HG02642 (cell line): ENCODE results near the gene SLC7A4.
"Not testable (repeated sequence)": the region's sequence is repeated elsewhere in the genome, so short reads cannot be mapped to it uniquely, and the experiment has no call there.

Experiments used
- ATAC-seq: cut with Tn5 transposase; IDR thresholded peaks from one replicate; pipeline ENCODE4 v1.9.1; 2021; ENCODE audit warnings: mild to moderate bottlenecking; ENCODE audit not compliant: unreplicated experiment, poor library complexity

The SLC7A4 gene, protein sequence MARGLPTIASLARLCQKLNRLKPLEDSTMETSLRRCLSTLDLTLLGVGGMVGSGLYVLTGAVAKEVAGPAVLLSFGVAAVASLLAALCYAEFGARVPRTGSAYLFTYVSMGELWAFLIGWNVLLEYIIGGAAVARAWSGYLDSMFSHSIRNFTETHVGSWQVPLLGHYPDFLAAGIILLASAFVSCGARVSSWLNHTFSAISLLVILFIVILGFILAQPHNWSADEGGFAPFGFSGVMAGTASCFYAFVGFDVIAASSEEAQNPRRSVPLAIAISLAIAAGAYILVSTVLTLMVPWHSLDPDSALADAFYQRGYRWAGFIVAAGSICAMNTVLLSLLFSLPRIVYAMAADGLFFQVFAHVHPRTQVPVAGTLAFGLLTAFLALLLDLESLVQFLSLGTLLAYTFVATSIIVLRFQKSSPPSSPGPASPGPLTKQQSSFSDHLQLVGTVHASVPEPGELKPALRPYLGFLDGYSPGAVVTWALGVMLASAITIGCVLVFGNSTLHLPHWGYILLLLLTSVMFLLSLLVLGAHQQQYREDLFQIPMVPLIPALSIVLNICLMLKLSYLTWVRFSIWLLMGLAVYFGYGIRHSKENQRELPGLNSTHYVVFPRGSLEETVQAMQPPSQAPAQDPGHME

DNA sequence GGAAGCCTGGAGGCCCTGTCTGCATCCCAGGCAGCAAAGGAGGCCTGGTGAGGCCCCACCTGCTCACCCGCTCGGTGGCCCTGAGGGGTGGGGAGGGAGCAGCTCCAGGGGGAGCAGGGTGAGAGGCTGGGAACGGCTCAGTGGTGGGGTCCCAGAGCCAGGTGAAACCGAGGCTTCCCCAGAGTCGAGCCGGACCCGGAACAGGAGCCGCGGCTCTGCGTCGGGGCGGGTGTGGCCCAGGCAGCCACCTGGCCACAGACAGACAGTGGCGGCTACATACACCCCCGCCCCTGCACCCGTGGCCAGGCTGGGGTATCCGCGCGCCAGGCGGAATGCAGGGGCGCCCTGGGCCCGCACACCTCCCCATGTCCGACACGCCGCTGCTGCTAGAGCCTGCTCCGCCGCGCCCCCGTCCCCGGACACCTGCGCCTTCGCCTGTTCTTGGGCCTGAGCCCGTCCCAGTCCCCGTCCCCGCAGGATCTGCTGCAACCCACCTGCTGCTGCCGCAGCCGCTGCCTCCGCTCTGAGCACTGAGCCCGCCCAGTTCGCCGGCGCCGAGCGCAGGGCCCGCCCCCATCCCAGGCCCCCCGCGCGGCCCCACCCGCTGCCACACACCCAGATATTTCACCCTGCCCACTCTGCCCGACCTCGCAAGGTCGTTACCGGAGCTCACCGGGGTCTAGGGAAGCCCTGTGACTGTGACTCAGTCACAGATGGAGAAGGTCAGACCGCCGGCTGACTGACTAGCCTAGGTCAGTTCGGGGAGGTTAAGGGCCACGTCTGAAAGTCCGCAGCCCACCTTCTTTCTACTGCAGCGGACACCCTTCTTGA lies at the start of gene SLC7A4:
Gene SLC7A4 (minus strand): TSS at position 525 of the 831 bp plus-strand sequence. CDS start 749 bp downstream, outside the sequence.
- no peak for ATAC-seq

DNA sequence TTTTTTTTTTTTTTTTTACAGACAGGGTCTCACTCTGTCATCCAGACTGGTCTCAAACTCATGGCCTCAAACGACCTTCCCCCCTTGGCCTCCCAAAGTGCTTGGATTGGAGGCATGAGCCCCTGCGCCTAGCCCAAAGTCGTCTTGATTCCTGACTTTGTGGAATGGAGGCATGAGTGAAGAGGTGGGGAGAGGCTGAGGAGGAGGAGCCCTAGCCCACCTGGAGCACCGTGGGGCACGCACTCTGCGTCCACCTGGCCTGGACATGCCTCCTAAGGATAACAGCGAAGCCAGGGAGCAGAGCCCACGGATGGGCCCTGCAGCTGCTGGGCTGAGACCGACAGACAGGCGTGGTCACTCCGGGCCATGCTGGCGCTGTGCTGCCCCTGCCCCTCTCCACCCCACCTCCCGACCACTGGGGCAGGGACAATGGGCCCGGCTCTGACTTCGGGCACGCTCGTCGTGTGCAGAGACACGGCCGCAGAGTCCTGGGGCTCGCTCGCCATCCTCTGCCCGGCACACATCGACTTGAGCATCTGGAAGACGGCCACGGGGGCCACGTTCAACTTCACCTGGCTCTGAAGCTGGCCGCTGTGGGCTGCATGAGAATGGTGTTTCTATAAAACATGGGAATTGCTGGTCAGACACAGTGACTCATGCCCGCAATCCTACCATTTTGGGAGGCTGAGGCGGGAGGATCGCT lies 48.2 kb upstream of the SLC7A4 start:
- no peak for ATAC-seq

DNA sequence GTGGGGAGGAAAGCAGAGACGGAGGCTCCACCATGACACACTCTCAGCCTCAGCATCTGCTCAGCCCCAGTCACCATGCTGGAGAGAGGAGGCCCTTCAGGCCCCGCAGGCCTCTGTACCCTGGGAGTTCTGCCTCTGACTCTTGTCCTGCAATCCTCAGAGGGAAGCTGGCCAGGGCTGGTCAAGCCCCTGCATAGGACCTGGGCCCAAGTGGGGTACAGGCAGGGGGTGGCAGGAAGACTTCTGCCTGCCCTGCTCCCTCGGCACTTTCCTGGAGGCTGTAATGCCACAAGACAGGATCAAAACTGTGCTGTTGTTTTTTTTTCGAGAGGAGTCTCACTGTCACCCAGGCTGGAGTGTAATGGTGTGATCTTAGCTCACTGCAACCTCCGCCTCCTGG lies 47.1 kb upstream of the SLC7A4 start:
- ATAC-seq, result no peak

DNA sequence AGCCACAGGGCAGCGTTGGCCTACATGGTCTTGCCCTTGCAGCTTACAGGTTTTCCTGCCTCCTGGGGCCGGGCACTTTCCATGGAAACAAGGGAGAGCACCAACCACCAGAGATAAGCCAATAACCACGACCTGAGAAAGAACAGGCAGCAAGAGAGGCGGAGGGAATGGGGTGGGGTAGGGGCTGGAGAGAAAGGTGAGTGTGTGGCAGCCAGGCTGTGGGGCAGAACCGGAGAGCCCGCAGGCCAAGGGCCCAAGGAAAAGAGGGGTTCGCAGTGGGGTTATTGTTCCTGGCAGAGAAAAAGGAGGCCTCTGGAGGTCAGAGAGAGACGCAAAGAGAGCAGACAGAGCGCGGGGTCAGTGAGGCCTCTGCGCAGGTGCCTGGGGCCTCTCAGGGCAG lies 46.6 kb upstream of the SLC7A4 start:
- ATAC-seq, result no peak

DNA sequence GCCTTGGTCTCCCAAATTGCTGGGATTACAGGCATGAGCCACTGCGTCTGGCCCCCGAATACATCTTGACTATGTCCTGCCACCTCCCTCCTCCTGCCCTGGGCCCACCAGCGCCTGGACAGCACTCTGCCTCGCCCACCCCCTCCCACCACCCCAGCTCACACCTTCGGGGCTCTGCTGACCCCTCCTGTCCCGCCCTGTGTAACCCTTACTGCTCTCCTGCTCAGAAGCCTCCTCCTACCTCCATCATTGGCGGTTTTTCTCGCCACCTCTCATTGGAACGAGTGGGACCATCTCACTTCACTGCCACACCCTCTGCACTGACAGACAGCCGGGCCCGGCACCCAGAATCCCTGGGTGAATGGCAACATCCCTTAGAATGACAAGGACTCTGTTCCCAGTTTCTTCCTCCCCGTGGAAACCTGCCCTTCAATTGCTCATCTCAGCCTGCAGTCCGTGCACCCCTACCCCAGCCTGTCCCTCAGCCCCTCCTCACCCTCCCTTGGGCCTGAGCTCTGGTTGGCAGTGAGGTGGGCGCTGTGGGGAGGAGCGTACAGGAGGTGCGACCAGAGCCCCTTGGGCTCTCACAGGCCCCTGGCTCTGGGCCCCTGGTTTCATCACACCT lies 45.6 kb upstream of the SLC7A4 start:
- ATAC-seq, result no peak

DNA sequence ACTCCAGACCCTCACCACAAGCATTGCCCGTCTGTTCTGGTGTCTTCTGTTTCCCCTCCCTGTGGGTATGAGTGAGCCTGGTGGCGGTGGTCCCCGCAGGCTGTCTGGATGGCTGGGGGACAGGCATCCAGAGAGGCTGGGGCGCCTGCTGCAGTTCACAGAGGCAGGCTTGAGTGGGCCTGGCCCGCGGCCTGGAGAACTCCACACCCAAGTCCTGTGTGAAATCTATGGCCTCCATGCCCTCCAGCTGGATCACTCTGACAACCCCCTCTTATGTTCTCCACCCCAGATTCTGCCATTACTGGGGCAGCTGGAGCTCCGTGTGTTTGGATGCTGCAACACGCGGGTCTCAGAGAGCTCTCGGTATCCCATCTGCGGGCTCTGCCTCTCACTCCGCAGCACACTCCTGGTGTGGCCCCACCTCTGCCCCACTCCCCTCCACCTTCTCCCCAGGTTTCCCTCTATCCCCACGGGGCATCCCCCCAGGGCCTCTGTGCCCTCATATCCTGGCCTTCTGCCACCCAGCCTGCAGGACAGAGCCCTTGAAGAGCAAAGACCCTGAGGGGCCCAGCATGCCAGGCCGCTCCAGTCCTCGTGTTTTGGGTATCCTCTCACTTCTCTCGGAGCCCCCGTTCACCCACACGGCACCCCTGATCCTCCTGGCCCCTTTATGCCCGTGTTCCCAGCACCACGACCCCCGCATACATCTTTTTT lies 44.7 kb upstream of the SLC7A4 start:
- ATAC-seq, result no peak

DNA sequence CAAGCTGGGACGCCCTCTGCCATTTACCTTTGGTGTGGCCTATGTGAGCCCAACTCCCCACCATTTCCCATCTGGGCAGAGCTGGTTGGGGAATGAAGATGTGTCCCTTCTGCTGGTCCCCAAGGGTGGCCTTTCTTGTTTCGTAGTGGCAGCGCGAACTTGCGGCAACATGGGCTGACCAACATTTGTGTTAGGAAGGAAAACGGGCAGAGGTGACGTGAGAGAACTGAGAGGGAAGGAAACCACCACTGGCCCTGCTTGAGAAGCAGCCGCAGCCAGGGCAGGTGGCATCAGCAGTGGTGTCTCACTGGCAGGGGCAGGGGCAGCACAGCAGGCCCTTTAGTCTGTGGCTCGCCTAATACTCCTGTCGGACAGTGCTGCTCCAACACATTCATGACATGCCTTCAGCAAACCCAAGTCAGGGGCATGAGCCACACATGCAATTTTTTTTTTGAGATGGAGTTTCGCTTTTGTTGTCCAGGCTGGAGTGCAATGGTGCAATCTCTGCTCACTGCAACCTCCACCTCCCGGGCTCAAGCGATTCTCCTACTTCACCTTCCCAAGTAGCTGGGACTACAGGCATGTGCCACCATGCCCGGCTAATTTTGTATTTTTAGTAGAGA lies 43.3 kb upstream of the SLC7A4 start:
- no peak for ATAC-seq

DNA sequence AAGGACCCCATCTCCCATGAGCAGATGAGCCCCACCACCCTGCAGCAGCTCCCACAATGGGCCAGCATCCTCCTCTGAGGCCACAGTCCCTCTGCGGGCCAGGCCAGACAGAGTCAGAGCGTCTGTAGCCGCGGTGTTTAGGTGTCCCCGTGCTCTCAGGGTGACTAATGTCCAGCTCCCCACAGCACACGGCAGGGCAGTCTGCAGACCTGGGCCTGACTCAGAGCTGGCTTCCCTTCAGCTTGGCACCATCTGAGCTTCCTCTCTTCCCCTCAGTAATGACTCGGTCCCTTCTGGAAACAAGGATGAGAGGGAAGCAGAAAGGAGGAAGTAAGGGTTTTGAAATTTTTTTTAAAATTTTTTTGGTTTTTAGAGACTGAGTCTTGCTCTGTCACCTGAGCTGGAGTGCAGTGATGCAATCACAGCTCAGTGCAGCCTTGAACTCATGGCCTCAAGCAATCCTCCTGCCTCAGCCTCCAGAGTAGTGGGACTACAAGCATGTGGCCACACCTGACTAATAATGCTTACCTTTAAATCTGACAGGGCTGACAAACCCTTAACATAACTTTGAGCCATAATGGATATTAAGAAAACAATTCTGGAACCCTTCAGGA lies 41.8 kb upstream of the SLC7A4 start:
- ATAC-seq, result no peak

DNA sequence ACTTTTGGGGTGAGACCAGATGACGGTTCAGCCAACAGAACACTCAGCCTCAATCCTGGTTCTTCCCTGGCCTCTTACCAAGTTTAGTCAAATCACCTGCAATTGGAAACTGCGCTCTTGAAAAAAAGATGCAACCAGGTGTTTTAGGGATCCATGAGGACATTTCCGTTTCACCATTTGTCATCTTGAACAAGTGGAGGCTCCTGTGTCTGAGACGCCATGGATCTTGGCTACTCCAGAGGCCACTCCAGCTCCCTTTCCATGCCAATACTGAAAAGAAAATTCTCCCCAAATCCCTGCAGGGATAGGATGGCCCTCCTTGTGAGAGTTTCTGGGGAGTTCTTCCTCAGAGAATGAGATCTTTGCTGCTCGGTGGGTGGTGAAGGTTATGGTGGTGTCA lies 41.1 kb upstream of the SLC7A4 start:
- no peak for ATAC-seq

DNA sequence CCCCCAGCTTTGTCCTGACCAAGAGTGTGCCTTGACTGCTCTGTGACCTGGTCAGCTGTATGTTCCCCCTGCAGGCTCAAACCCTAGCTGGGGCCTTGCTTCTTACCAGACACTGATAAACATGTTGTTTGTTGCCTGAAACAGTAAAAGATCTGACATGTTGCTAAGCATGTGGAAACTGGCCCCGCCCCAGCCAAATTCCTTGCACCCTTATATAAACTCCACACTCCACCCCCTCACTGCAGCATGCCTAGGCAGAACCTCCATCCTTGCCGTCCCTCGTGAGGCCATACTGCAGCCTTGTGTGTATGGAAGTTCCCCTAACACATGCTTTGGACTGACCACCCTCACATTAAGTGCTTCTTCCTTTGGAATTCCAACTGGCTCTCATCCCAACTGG lies 40.7 kb upstream of the SLC7A4 start:
- ATAC-seq, result no peak

DNA sequence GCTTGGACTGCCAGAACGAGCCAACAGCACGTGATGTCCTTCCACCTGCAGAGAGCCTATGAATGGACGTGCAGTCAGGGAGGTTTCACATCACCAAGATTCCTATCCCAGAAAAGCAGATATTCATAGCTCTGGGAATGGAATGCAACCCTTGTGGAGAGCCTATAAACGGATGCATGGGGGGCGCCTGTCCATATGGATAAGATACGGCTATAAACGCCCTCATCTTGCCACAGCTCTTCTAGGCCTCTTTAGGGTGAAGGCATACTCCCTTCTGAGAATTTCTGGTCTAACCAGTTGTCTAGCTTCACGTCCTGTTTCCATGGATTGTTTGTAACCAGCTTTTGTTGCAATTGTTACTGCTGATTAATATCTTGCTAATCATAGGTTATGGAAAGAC lies 39.4 kb upstream of the SLC7A4 start:
- not testable (repeated sequence) for ATAC-seq

DNA sequence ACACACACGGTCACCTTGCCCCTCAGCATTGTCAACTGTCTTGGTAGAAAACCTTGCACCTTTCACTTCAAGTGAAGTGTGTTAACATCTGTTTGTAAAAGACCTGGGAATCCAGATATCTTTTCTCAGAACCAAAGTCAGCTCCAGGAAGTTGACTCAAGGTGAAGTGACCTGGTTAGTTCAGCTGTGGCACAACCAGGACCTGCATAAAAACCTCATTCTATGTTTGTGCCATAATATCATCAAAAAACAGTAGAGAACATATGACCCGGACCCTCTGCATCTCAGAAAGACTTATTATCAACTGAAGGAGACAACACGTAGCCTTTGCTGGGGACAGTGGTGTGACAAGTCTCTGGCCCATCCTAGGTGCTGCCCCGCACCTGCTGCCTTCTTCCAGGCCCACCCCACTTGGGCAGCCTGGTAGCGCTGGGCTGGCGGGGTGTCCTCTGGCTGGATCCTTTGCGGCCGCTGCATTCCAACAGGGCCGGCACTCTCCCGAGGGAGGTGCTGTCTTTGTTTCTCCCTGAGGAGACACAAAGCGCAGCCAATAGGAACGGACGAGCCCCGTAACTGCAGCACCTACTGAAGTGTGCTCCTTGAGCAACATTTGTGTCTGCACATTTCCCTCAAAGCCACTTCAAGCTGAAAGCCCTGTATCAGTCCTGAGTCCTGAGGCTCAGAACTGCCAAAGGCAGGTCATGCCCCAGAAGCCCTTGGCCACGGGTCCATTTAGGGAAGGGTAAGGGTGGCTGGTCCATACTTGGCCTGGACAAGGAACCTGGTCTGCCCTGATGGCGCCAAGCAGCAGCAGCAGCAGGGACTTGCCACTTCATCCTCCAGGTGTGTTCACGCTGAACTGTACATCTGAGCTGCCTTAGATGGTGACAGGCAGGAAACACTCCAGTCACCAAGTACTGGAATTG lies 38.6 kb upstream of the SLC7A4 start:
- ATAC-seq, result no peak

DNA sequence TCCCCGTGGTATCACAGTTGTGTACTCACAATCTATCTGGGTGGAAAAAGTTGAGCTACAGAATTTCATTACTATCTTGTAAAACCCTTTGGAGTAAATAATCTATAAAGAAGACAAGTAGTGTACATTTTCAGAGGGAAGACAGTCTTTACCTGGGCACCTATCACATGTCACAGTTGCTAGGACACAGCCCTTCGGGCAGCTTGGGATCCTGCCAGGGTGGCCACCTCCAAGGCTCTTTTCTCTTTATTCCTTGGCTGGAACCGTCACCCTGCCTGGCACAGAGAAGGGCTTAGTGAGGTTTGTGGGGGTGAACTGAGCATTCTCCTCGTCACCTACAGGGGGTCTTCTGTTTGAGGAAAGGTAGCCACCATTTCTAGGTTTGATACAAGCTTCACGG lies 37.0 kb upstream of the SLC7A4 start:
- no peak for ATAC-seq

DNA sequence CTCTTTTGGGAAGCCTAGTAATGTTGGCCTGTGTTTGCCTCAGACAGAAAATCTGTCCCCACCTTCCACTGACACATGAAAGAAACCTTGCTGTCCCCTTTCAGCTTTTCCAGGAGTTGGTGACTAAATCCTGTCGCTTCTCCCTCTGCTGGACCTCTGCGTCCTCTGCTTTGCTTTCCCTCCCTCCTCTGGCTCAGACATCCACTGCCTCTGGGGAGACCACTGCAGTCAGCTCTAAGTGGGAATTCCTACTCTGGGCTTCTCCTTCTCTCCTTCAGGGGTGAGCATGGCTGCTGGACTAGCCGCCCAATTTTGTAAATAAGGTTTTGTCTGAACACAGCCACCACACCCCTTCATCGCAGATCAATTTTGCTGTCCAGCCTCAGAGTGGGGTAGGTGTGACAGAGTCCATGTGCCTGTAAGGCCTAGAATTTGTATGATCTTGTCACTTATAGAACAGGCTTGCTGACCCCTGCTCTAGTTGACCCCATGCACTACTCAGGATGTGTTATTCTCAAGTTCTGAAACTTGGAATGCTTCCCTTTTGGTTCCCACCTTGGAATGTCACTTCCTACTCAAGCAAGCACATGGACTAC lies 36.4 kb upstream of the SLC7A4 start:
- ATAC-seq, result no peak

DNA sequence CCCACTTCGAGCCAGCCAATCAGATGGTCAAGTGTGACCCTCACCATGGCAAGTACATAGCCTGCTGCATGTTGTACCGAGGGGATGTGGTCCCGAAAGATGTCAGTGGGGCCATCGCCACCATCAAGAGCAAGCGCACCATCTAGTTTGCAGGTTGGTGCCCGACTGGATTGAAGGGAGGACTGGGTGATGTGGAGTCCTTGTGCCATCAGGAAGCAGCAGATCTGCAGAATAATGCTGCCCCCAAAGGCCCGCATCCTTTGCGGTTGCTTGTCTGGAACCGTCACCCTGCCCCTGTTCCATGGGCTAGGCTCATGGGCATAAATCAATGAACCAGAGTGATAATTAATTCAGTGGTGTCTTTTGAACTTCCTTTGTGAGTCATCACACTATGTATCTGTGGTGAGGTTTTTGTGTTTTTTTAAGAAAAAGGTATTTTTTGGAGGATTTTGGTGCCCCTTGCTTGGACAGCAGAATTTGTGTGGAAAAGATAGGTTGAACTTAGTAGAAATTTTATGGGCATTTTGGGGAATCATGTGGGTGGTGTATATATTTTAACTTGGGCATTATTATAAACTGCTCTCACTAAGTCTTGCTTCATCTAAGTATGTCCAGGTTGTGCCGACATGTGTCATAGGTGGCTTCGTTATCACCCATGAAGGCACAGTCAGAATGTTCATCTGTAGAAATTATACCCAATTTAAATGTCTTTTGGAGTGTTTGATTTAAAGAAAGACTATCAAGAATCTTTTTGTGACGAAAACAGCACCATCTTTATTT lies 35.7 kb upstream of the SLC7A4 start:
- no peak for ATAC-seq
